ENCODE measurements around the gene ASB18. TPM values are rescaled to one million over a fixed set of nuclear protein-coding genes. Genes with fewer than 3 reads are reported as not detected.

Gene ASB18
- total RNA-seq, 1 experiment from 2014 or later: not detected

Other genes starting within 250 kb of the ASB18 start
- gene GBX2, start 96.0 kb downstream of the ASB18 start, total RNA-seq (2014; rRNA removed; shearing (Covaris generic)): 6.2 and 6.4 TPM in 2 replicates